A673 (cell line): Measurements from ENCODE around the gene GCG.

Source experiments
- CTCF ChIP-seq: fragments of 300-800, 200-600 bp; sonication (generic); conservative IDR thresholded peaks from 2 replicates; pipeline ENCODE4 v1.5.1; 2017; ENCODE audit warnings: low read depth, mild to moderate bottlenecking, antibody characterized with exemption, low read length, moderate library complexity, mixed read lengths
- EZH2 ChIP-seq: fragments of 200-600 bp; sonication (generic); IDR thresholded peaks from 2 replicates; pipeline ENCODE4 v1.6.1; 2017; ENCODE audit warnings: borderline replicate concordance, low read depth, mild to moderate bottlenecking, mixed read lengths, antibody characterized with exemption, low read length; ENCODE audit not compliant: poor library complexity, severe bottlenecking

DNA sequence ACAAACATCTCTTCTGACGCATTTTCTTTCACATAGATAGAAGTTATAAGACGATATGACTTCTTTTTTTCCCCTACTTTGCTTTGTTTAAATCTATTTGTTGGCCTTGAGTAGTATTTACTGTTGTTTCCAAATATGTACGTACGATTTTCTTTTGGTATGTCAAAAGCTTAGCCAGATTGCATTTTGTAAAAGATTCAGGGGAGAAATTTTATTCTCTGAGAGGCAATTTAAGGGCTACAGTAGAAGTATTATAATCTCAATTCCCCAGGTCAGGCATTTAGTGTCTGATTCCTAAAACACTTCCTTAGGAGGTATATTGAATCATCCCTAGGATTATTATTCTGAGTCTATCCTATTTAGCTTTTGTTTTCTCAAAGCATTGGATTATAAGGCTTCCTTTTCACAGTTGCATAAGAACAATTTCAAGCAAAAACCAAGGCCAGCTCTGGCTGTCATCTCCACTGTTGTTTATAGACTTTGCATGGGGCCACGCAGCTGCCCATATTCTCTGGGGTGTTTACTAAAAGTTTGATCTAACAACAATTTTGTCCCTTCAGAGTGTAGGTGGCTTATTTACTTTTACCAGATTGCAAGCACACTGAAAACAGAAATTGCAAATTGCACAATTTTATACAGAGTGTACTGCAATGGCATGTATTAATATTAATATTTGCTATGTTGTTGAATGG is 33.6 kb upstream of the GCG start:
- TF ChIP-seq CTCF: no peak
- TF ChIP-seq EZH2: no peak
